EH (cell line): Measurements from ENCODE around the gene MS4A5.
"Not testable (repeated sequence)": the region's sequence is repeated elsewhere in the genome, so short reads cannot be mapped to it uniquely, and the experiment has no call there.

Source experiments
- DNase-seq: peaks from one replicate; pipeline ENCODE4 v3.0.0-alpha.2; 2015; ENCODE audit warnings: low read depth

Gene MS4A5

GRCh38 chr11:60429272-60429671, at the start of gene MS4A5:
MS4A5 (plus strand) TSS chr11:60429572; CDS start chr11:60429675, 103 bp downstream.
- no peak for DNase-seq

- no peak for DNase-seq
Measured at GRCh38 chr11:60389279-60389910, 40.0 kb upstream of the MS4A5 start.

- no peak for DNase-seq
Measured at GRCh38 chr11:60390419-60390818, 39.0 kb upstream of the MS4A5 start.

GRCh38 chr11:60392361-60392760, 37.0 kb upstream of the MS4A5 start:
- DNase-seq = no peak

- DNase-seq = no peak
Measured at GRCh38 chr11:60393016-60393415, 36.4 kb upstream of the MS4A5 start.

- no peak for DNase-seq
Measured at GRCh38 chr11:60394666-60395380, 34.5 kb upstream of the MS4A5 start.

GRCh38 chr11:60396382-60396781, 33.0 kb upstream of the MS4A5 start, which contains the start of gene MS4A14:
MS4A14 (plus strand) TSS chr11:60396459; CDS start chr11:60396579, 120 bp downstream.
- no peak for DNase-seq

- no peak for DNase-seq
Measured at GRCh38 chr11:60396799-60397198, 32.6 kb upstream of the MS4A5 start.

GRCh38 chr11:60420015-60420414, 9.4 kb upstream of the MS4A5 start:
- no peak for DNase-seq

GRCh38 chr11:60422609-60423008, 6.8 kb upstream of the MS4A5 start:
- no peak for DNase-seq

GRCh38 chr11:60428517-60428916, 855 bp upstream of the MS4A5 start:
- no peak for DNase-seq

- DNase-seq = no peak
Measured at GRCh38 chr11:60431251-60431650, 1.9 kb downstream of the MS4A5 start.

- DNase-seq = no peak
Measured at GRCh38 chr11:60433401-60433800, 4.0 kb downstream of the MS4A5 start.

GRCh38 chr11:60447070-60447469, 17.7 kb downstream of the MS4A5 start:
- no peak for DNase-seq

- no peak for DNase-seq
Measured at GRCh38 chr11:60447846-60448245, 18.5 kb downstream of the MS4A5 start.

- not testable (repeated sequence) for DNase-seq
Measured at GRCh38 chr11:60451185-60451584, 21.8 kb downstream of the MS4A5 start.

GRCh38 chr11:60454212-60454611, 24.8 kb downstream of the MS4A5 start:
- DNase-seq = no peak

- DNase-seq = no peak
Measured at GRCh38 chr11:60455531-60456042, 26.2 kb downstream of the MS4A5 start, which contains the start of gene MS4A1. MS4A1 (plus strand) TSS chr11:60455847; CDS start chr11:60462375, 6,528 bp downstream.

GRCh38 chr11:60457576-60457975, 28.2 kb downstream of the MS4A5 start:
- no peak for DNase-seq

GRCh38 chr11:60459345-60459744, 30.0 kb downstream of the MS4A5 start:
- no peak for DNase-seq

GRCh38 chr11:60468829-60469228, 39.5 kb downstream of the MS4A5 start:
- DNase-seq = no peak

GRCh38 chr11:60469723-60470122, 40.4 kb downstream of the MS4A5 start:
- DNase-seq = no peak

GRCh38 chr11:60477035-60477445, 47.7 kb downstream of the MS4A5 start:
- no peak for DNase-seq
